OCI-LY7 (cell line): ENCODE results near the gene SCG5. TPM values are rescaled to one million over a fixed set of nuclear protein-coding genes. Genes with fewer than 3 reads are reported as not detected.

Experiments
- BruUV-seq: library from RNA; stranded (reverse); fragments of 400-500 nt; replicated peaks from 2 replicates; lab custom pipeline; 2021; lab: Mats Ljungman, UMichigan
- CTCF ChIA-PET: fragments of 300-600 bp; sonication (Branson Sonifier 250); formaldehyde crosslinking; loops from one replicate; lab custom pipeline; 2022; ENCODE audit warnings: antibody characterized with exemption; ENCODE audit not compliant: unreplicated experiment; lab: Charles Lee
- POLR2A ChIA-PET: fragments of 300-600 bp; sonication (Branson Sonifier 250); formaldehyde crosslinking; loops from one replicate; lab custom pipeline; 2022; ENCODE audit warnings: antibody characterized with exemption; lab: Charles Lee
- DNase-seq: peaks from one replicate; pipeline ENCODE4 v3.0.0-alpha.2; 2015; ENCODE audit warnings: low spot score
- H2AFZ ChIP-seq: fragments of 200-600 bp; sonication (generic), shearing (Covaris generic); 2 replicates; pipeline ENCODE4 v1.6.1; 2014; ENCODE audit warnings: mild to moderate bottlenecking, antibody characterized with exemption, low read length, moderate library complexity
- H3K27ac ChIP-seq: fragments of 200-600 bp; sonication (generic); 2 replicates; pipeline ENCODE4 v1.5.1; 2014; ENCODE audit warnings: mixed run types, low read depth, mild to moderate bottlenecking, moderate library complexity, low read length, inconsistent platforms; ENCODE audit not compliant: poor library complexity, severe bottlenecking
- H3K36me3 ChIP-seq: fragments of 200-600 bp; sonication (generic); 2 replicates; pipeline ENCODE4 v1.6.1; 2014; ENCODE audit warnings: mild to moderate bottlenecking, antibody characterized with exemption, low read length, moderate library complexity, mixed read lengths; ENCODE audit not compliant: insufficient read depth
- H3K4me1 ChIP-seq: fragments of 200-600 bp; sonication (generic); 2 replicates; pipeline ENCODE4 v1.5.1; 2014; ENCODE audit warnings: mild to moderate bottlenecking, low read length; ENCODE audit not compliant: insufficient read depth, poor library complexity, severe bottlenecking
- H3K4me2 ChIP-seq: fragments of 200-600 bp; sonication (generic); 2 replicates; pipeline ENCODE4 v1.6.1; 2014; ENCODE audit warnings: mild to moderate bottlenecking, low read length
- H3K4me3 ChIP-seq: fragments of 200-600 bp; sonication (generic); 2 replicates; pipeline ENCODE4 v1.5.1; 2014; ENCODE audit warnings: mild to moderate bottlenecking, low read depth, low read length; ENCODE audit not compliant: poor library complexity, severe bottlenecking
- H3K79me2 ChIP-seq: fragments of 200-600 bp; sonication (generic); 2 replicates; pipeline ENCODE4 v1.6.1; 2016; ENCODE audit warnings: low read depth, mild to moderate bottlenecking, low read length, moderate library complexity, mixed read lengths; ENCODE audit not compliant: insufficient read depth
- H3K9me2 ChIP-seq: fragments of 200-600 bp; sonication (generic); 2 replicates; pipeline ENCODE4 v1.6.1; 2016; ENCODE audit warnings: mild to moderate bottlenecking, low read length, mixed read lengths; ENCODE audit not compliant: insufficient read depth
- H3K9me3 ChIP-seq: fragments of 200-600 bp; sonication (generic); 2 replicates; pipeline ENCODE4 v1.6.1; 2014; ENCODE audit warnings: mild to moderate bottlenecking, mixed run types, low read length, mixed read lengths
- H4K20me1 ChIP-seq: fragments of 200-600 bp; sonication (generic); 2 replicates; pipeline ENCODE4 v1.6.1; 2014; ENCODE audit warnings: mild to moderate bottlenecking, antibody characterized with exemption, low read length, moderate library complexity, mixed read lengths; ENCODE audit not compliant: insufficient read depth
- EZH2phosphoT487 ChIP-seq: fragments of 200-600 bp; sonication (generic); IDR thresholded peaks from 2 replicates; pipeline ENCODE4 v1.6.1; 2018; ENCODE audit warnings: low read depth, borderline replicate concordance, mild to moderate bottlenecking, mixed run types, antibody characterized with exemption, low read length, moderate library complexity, mixed read lengths
- intact Hi-C: fragments of 100-400 bp; cut with micrococcal nuclease; formaldehyde crosslinking; loops from one replicate; pipeline ENCODE4 v1.10.0; 2022; ENCODE audit not compliant: unreplicated experiment
- total RNA-seq, 2 experiments: library from RNA; depleted of rRNA in 1 of 2; stranded (reverse); fragments of >200 nt in 1 of 2; shearing (Covaris generic) in 1 of 2; gene quantifications; 2 replicates each; pipeline ENCODE4 v1.2.3, GENCODE V29; 2014 to 2022
- TF ChIP-seq, protein P1 (sequence below): fragments of 200-600 bp; sonication (generic); conservative IDR thresholded peaks from 2 replicates; pipeline ENCODE4 v1.5.1; 2014; ENCODE audit warnings: mild to moderate bottlenecking, antibody characterized with exemption, low read length, moderate library complexity, mixed read lengths

Gene SCG5
- total RNA-seq, 2 experiments from 2014 or later = 1.5 to 4.7 TPM

DNA sequence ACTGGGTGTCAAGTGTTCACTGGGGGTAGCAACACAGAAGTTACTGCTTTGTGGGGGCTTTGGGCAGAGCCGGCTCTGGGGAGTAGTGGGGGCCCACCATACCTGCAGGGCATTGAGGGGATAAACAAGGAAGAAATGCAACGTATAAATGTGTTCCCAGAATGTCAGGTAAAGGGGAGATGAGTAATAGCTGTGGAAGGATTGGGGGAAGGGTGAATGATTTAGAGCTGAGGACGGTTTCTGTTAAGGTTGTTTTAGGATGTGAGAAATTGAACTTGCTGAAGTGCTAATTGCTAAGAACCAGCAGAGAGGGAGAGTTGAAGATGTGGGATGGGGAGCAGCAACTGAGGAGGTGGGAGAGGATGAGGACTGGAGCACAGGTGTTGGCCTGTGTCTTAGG lies 10.7 kb downstream of the SCG5 start:
- CTCF ChIA-PET = interaction anchor here (0.6 kb wide), 1 partner anchor 96 kb away, joined by 3 read pairs; no protein-coding TSS in a partner anchor
- TF ChIP-seq, protein P1, sequence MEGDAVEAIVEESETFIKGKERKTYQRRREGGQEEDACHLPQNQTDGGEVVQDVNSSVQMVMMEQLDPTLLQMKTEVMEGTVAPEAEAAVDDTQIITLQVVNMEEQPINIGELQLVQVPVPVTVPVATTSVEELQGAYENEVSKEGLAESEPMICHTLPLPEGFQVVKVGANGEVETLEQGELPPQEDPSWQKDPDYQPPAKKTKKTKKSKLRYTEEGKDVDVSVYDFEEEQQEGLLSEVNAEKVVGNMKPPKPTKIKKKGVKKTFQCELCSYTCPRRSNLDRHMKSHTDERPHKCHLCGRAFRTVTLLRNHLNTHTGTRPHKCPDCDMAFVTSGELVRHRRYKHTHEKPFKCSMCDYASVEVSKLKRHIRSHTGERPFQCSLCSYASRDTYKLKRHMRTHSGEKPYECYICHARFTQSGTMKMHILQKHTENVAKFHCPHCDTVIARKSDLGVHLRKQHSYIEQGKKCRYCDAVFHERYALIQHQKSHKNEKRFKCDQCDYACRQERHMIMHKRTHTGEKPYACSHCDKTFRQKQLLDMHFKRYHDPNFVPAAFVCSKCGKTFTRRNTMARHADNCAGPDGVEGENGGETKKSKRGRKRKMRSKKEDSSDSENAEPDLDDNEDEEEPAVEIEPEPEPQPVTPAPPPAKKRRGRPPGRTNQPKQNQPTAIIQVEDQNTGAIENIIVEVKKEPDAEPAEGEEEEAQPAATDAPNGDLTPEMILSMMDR = no peak
- no peak for TF ChIP-seq EZH2phosphoT487
- no peaks in the 10 kb centered on the region for H4K20me1 ChIP-seq
- H3K36me3 ChIP-seq = peaks cover 89% of the 10 kb centered on the region
- intact Hi-C loops = no loop called here
- no peak overlapping the region for H3K4me3 ChIP-seq
- H3K27ac ChIP-seq = no peak overlapping the region
- no peak for DNase-seq
- no peak overlapping the region for H3K4me2 ChIP-seq
- H3K79me2 ChIP-seq = no peaks in the 10 kb centered on the region
- no TSS peak for BruUV-seq
- H2AFZ ChIP-seq = no peak overlapping the region
- no peaks in the 10 kb centered on the region for H3K9me3 ChIP-seq
- no peaks in the 10 kb centered on the region for H3K9me2 ChIP-seq
- H3K4me1 ChIP-seq = no peaks in the 10 kb centered on the region
- POLR2A ChIA-PET = no interaction called here

DNA sequence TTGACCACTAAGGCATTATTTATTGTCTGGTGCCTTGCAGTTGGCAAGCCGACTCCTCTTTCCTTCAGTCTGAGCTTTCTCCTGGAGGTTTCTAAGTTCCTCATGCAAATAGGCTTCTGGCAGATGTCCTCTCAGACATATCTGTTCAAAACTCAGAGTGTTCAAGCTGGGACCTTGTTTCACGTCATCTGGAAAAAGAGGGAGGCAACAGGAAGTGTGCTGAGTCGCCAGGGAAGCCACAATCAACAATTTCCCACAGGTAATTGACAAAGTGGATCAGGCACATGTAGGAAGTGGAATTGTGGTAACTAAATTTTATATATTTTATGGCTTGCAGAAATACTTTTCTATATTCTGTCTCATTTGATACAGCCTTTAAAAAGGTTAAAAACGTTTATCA lies 14.6 kb downstream of the SCG5 start:
- H3K4me2 ChIP-seq = no peak overlapping the region
- no peaks in the 10 kb centered on the region for H3K4me1 ChIP-seq
- TF ChIP-seq, protein P1 = no peak
- H3K4me3 ChIP-seq = no peak overlapping the region
- no peak overlapping the region for H2AFZ ChIP-seq
- CTCF ChIA-PET = no interaction called here
- H3K9me2 ChIP-seq = no peaks in the 10 kb centered on the region
- no peak for DNase-seq
- no peaks in the 10 kb centered on the region for H3K79me2 ChIP-seq
- H3K36me3 ChIP-seq = peaks cover 89% of the 10 kb centered on the region
- POLR2A ChIA-PET = interaction anchor here (1.2 to 1.3 kb wide), 2 partner anchors 10 kb away, joined by 3 to 6 read pairs; no protein-coding TSS in a partner anchor
- no peaks in the 10 kb centered on the region for H3K9me3 ChIP-seq
- no peaks in the 10 kb centered on the region for H4K20me1 ChIP-seq
- H3K27ac ChIP-seq = no peak overlapping the region
- no TSS peak for BruUV-seq
- intact Hi-C loops = no loop called here

DNA sequence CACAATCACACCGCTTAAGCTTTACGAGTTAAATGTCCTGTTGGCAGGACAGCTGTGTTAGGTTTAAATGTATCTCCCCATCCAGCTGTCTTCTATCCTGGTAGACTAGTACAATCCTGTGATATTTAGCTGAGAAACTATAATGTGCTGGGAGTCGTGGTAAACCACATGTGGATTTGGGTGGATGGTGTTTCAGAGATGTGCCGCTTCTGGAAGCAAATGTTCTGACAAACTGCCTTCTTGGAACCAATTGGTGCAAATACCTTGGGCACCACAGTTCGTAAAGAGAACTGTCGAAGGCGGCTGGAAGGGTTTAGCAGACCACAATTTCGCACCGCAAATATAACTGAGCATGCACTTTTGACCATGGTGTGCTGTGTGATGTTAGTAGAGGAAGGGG lies 15.0 kb downstream of the SCG5 start:
- Histone ChIP-seq H3K4me3 (no peak overlapping the region), H3K4me1 (no peaks in the 10 kb centered on the region), H3K9me3 (no peaks in the 10 kb centered on the region), H3K36me3 (peaks cover 85% of the 10 kb centered on the region), H3K27ac (no peak overlapping the region), H3K4me2 (no peak overlapping the region), H3K79me2 (no peaks in the 10 kb centered on the region), H4K20me1 (no peaks in the 10 kb centered on the region), H3K9me2 (no peaks in the 10 kb centered on the region), H2AFZ (no peak overlapping the region)
- POLR2A ChIA-PET = interaction anchor here (1.3 kb wide), 1 partner anchor 10 kb away, joined by 3 read pairs; no protein-coding TSS in a partner anchor
- no TSS peak for BruUV-seq
- CTCF ChIA-PET = no interaction called here
- no peak for TF ChIP-seq EZH2phosphoT487
- TF ChIP-seq, protein P1 = no peak
- intact Hi-C loops = no loop called here
- DNase-seq = no peak
